K562 treated with DMSO at 1 percent for 4 hours (cell line): Measurements from ENCODE around the gene SLC16A7. TPM values are rescaled to one million over a fixed set of nuclear protein-coding genes. Genes with fewer than 3 reads are reported as not detected.

ENCODE experiments used
- total RNA-seq: library from RNA; unstranded; fragments of 300-600 nt; gene quantifications from 2 replicates; pipeline ENCODE4 v1.2.3, GENCODE V29; 2022; ENCODE audit not compliant: insufficient read depth

SLC16A7 gene
- not detected in 2 replicates for total RNA-seq

GRCh38 chr12:59595883-59596540 is at the start of gene SLC16A7:
Gene SLC16A7 (plus strand): TSS chr12:59596029. CDS start chr12:59704802, 108,773 bp downstream.

